Measurements from ENCODE around the gene ASAP3.
"Not testable (repeated sequence)": the region's sequence is repeated elsewhere in the genome, so short reads cannot be mapped to it uniquely, and the experiment has no call there.

The ASAP3 gene

DNA sequence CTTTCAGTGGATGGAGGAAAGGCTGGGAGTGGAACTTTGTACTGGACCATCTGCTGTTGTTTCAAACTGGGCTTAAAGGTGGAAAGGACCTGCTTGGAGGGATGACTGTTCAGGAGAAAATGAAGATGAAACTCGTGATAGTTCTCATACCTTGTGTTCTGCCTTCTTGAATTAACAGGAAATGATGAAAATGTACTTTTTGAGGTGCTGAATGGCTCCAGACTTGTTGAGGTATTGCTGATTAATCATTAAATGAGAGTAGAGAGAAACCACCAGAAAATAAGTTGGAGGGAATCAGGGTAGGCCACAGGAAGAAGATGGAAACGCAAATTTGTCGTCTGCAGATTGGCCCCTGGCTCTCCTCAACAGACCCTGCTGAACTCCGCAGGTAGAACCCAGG, 88.1 kb downstream of the ASAP3 start:
- no peak for DNase-seq (ENCODE audit: low read depth)

DNA sequence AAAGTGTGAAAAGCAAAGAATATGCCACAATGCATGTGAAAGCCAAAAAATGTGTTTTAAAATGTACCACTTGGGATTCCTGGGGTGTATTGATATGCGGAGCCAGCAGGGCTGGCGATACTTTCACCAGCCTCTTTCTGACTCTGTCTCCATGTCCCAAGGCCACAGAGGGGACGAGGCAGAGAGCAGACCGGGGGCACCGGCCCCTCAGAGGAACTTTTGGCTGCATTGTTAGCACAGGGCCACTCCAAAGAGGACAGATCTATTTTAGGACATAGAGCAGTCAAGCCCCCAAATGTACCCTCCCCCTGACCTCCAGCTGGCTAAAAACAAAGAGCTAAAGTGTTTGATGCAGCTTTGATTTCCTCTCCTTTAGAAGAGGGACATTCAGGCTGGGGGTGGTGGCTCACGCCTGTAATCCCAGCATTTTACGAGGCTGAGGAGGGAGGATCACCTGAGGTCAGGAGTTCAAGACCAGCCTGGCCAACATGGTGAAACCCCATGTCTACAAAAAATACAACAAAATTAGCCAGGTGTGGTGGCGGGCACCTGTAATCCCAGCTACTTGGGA, 88.7 kb downstream of the ASAP3 start:
- no peak for DNase-seq (ENCODE audit: low read depth)

GRCh38 chr1:23394684-23395083, 89.3 kb downstream of the ASAP3 start:
- peak; percentile 64 for DNase-seq (ENCODE audit: low read depth)

GRCh38 chr1:23394181-23394580, 89.8 kb downstream of the ASAP3 start:
- DNase-seq (ENCODE audit: low read depth), result peak; percentile 79

- DNase-seq (ENCODE audit: low read depth), result peak; percentile 72
These were observed 90.3 kb downstream of the ASAP3 start for GRCh38 chr1:23393706-23394105.

DNA sequence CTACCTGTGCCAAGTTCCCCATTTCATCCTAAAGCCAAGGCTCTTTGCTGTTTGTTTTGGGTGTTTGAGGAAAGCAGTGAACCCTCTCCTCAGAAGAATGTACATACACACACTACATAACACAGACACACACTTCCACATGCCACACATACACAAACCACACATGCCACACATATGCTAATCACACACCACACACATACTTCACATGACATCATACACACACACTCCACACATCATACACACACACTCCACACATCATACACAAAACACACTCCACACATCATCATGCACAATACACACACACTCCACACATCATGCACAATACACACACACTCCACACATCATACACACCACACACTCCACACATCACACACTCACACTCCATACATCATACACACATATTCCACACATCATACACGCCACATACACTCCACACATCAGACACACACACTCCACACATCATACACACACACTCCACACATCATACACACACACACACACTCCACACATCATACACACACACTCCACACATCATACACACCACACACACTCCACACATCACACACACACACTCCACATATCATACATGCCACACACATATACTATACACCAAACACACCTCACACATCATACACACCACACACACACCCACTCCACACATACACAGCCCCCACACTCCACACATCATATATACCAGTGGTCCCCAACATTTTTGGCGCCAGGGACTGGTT, 91.7 kb downstream of the ASAP3 start:
- no peak for DNase-seq (ENCODE audit: low read depth)

DNA sequence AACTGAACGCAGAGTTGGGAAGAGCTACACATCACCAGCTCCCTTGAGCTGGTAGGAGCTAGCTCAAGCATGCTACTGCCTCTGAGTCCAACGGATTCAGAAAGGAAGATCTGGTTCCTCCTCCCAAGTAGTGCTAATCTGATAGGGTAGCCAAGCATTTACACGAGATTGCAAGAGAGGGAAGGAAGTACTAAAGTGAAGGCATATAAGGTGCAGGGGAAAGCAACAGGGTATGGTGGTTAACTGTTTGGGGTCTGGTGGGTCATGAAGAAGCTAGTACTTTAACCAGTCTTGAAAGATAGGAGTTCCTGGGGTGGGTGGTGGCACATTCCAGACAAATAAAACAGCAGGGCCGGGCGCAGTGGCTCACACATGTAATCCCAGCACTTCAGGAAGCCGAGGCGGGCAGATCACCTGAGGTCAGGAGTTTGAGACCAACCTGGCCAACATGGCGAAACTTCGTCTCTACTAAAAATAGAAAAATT, 94.1 kb downstream of the ASAP3 start:
- no peak for DNase-seq (ENCODE audit: low read depth)

- no peak for DNase-seq (ENCODE audit: low read depth)
These were observed 96.5 kb downstream of the ASAP3 start for GRCh38 chr1:23387494-23387893.

GRCh38 chr1:23385119-23385621, 98.8 kb downstream of the ASAP3 start:
- no peak for DNase-seq (ENCODE audit: low read depth)

DNA sequence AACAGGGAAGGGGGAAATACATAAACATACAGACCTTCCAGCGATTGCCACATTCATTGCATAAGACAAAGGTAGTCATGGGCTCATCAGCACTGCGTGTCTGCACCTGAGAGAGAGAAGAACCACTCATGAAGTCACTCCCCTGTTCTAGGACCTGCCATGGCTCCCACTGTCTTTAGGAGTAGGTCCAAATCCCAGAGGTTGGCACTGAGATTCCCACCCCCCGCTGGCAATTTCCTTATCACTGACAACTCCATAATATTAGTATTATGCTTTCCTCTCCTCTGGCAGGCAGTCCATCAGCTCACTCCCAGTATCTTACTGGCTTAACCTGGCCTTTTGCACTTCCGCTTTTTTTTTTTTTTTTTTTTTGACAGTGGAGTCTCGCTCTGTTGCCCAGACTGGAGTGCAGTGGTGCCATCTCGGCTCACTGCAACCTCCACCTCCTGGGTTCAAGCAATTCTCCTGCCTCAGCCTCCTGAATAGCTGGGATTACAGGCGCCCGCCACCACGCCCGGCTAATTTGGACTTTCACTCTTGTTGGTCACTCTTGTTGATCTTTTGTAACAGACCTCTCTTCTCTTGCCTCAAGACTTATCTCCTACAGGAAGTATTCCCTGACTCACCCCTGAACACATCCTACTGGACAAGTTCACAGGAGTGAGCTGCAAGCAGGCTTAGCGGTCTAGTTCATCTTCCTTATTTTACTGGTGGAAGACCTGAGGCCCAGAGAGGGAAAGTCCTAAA, 99.5 kb downstream of the ASAP3 start:
- peak; percentile 90 for DNase-seq (ENCODE audit: low read depth)

GRCh38 chr1:23383577-23384311, 100.2 kb downstream of the ASAP3 start:
- DNase-seq (ENCODE audit: low read depth), result no peak

- no peak for DNase-seq (ENCODE audit: low read depth)
These were observed 102.6 kb downstream of the ASAP3 start for GRCh38 chr1:23381233-23381885.

- DNase-seq (ENCODE audit: low read depth), result no peak
These were observed 103.3 kb downstream of the ASAP3 start for GRCh38 chr1:23380719-23381118.

GRCh38 chr1:23380236-23380635, 103.7 kb downstream of the ASAP3 start:
- not testable (repeated sequence) for DNase-seq (ENCODE audit: low read depth)
